ENCODE measurements around the gene CNTNAP5. TPM values are rescaled to one million over a fixed set of nuclear protein-coding genes. Genes with fewer than 3 reads are reported as not detected.

CNTNAP5 gene
- total and polyA plus RNA-seq, 4 donors, result not detected

- Histone ChIP-seq H3K27ac (ENCODE audit: low read depth in 1 of 2, low read length in 2 of 2) (no peak overlapping the region), H3K4me1 (ENCODE audit: control insufficient read depth in 4 of 4, insufficient read depth in 4 of 4, low read length in 3 of 4) (no peaks in the 10 kb centered on the region), H3K9me3 (ENCODE audit: control insufficient read depth in 4 of 4, low read length in 3 of 4) (no peaks in the 10 kb centered on the region), H3K27me3 (ENCODE audit: control insufficient read depth in 4 of 4, insufficient read depth in 4 of 4, low read length in 3 of 4) (no peaks in the 10 kb centered on the region), H3K36me3 (ENCODE audit: control insufficient read depth in 4 of 4, insufficient read depth in 3 of 4, low read depth in 1 of 4, low read length in 3 of 4) (no peaks in the 10 kb centered on the region), H3K4me3 (ENCODE audit: low read depth in 1 of 3, low read length in 3 of 3) (no peak overlapping the region), H3K9ac (ENCODE audit: low read depth in 1 of 2, low read length in 2 of 2) (no peak overlapping the region)
- DNase-seq (ENCODE audit: low spot score), result no peak
- 69% methylated on average over 1 of the region's 1 CpG for WGBS
- TF ChIP-seq SP1 (IDR thresholded peaks at IDR 0.05), result no peak
- TF ChIP-seq EGR1 (IDR thresholded peaks at IDR 0.05; ENCODE audit: low read depth in 2 of 2), result no peak
- TF ChIP-seq HNF4G (IDR thresholded peaks at IDR 0.05), result no peak
- TF ChIP-seq JUND (IDR thresholded peaks at IDR 0.05), result no peak
- no peak for TF ChIP-seq RXRA (IDR thresholded peaks at IDR 0.05)
- TF ChIP-seq ZBTB33 (IDR thresholded peaks at IDR 0.05), result no peak
Measured at GRCh38 chr2:124317628-124318027, 292.5 kb downstream of the CNTNAP5 start.

- Histone ChIP-seq H3K4me1 (ENCODE audit: control insufficient read depth in 4 of 4, insufficient read depth in 4 of 4, low read length in 3 of 4) (no peaks in the 10 kb centered on the region), H3K9ac (ENCODE audit: low read depth in 1 of 2, low read length in 2 of 2) (no peak overlapping the region), H3K36me3 (ENCODE audit: control insufficient read depth in 4 of 4, insufficient read depth in 3 of 4, low read depth in 1 of 4, low read length in 3 of 4) (no peaks in the 10 kb centered on the region), H3K9me3 (ENCODE audit: control insufficient read depth in 4 of 4, low read length in 3 of 4) (no peaks in the 10 kb centered on the region), H3K4me3 (ENCODE audit: low read depth in 1 of 3, low read length in 3 of 3) (no peak overlapping the region), H3K27ac (ENCODE audit: low read depth in 1 of 2, low read length in 2 of 2) (no peak overlapping the region), H3K27me3 (ENCODE audit: control insufficient read depth in 4 of 4, insufficient read depth in 4 of 4, low read length in 3 of 4) (no peaks in the 10 kb centered on the region)
- no peak for DNase-seq (ENCODE audit: low spot score)
- TF ChIP-seq RAD21 (IDR thresholded peaks at IDR 0.05), result no peak
- no peak for TF ChIP-seq GABPA (IDR thresholded peaks at IDR 0.05 in 1 of 2, conservative IDR thresholded peaks at IDR 0.05 in 1 of 2)
- no peak for TF ChIP-seq ZBTB33 (IDR thresholded peaks at IDR 0.05)
- TF ChIP-seq REST (IDR thresholded peaks at IDR 0.05), result no peak
- TF ChIP-seq CTCF (IDR thresholded peaks at IDR 0.05; ENCODE audit: low read depth, low read length, missing input control), result no peak
- no peak for TF ChIP-seq EGR1 (IDR thresholded peaks at IDR 0.05; ENCODE audit: low read depth in 2 of 2)
- no peak for TF ChIP-seq RXRA (IDR thresholded peaks at IDR 0.05)
- TF ChIP-seq ATF3 (IDR thresholded peaks at IDR 0.05), result no peak
- no peak for TF ChIP-seq JUND (IDR thresholded peaks at IDR 0.05)
- no peak for TF ChIP-seq YY1 (IDR thresholded peaks at IDR 0.05)
- TF ChIP-seq FOXA1 (IDR thresholded peaks at IDR 0.05), result no peak
- TF ChIP-seq FOXA2 (IDR thresholded peaks at IDR 0.05), result no peak
- no peak for TF ChIP-seq MAX (IDR thresholded peaks at IDR 0.05)
- TF ChIP-seq TAF1 (conservative IDR thresholded peaks at IDR 0.05), result no peak
- WGBS, result 80% methylated on average over 2 of the region's 2 CpGs
Measured at GRCh38 chr2:124318913-124319312, 293.8 kb downstream of the CNTNAP5 start.
